Loucy (cell line): Measurements from ENCODE around the gene GFPT2.

Experiments used
- H2AFZ ChIP-seq: fragments of 200-600 bp; sonication (generic); 2 replicates; pipeline ENCODE4 v1.6.0; 2016; ENCODE audit warnings: antibody characterized with exemption, mild to moderate bottlenecking, low read length, moderate library complexity
- H3F3A ChIP-seq: fragments of 200-600 bp; 2 replicates; pipeline ENCODE4 v1.6.0; 2016; ENCODE audit warnings: antibody characterized with exemption, low read depth, mild to moderate bottlenecking
- H3K27me3 ChIP-seq: fragments of 200-600 bp; sonication (generic); 2 replicates; pipeline ENCODE4 v1.6.1; 2014; ENCODE audit warnings: low read length, mild to moderate bottlenecking; ENCODE audit not compliant: insufficient read depth, poor library complexity, severe bottlenecking
- H3K36me3 ChIP-seq: fragments of 200-600 bp; sonication (generic); 2 replicates; pipeline ENCODE4 v1.6.1; 2016; ENCODE audit warnings: low read length; ENCODE audit not compliant: insufficient read depth
- H3K4me1 ChIP-seq: fragments of 200-600 bp; sonication (generic); 2 replicates; pipeline ENCODE4 v1.5.1; 2014; ENCODE audit warnings: low read length, mild to moderate bottlenecking; ENCODE audit not compliant: insufficient read depth, poor library complexity, severe bottlenecking
- H3K4me2 ChIP-seq: fragments of 200-600 bp; sonication (generic); 2 replicates; pipeline ENCODE4 v1.6.0; 2014; ENCODE audit warnings: antibody characterized with exemption, low read length, low read depth, mild to moderate bottlenecking; ENCODE audit not compliant: poor library complexity, severe bottlenecking
- H3K4me3 ChIP-seq: fragments of 200-600 bp; sonication (generic); 2 replicates; pipeline ENCODE4 v1.5.1; 2014; ENCODE audit warnings: low read length, mild to moderate bottlenecking, mixed read lengths; ENCODE audit not compliant: poor library complexity, severe bottlenecking
- H3K79me2 ChIP-seq: fragments of 200-600 bp; sonication (generic); 2 replicates; pipeline ENCODE4 v1.6.1; 2014; ENCODE audit warnings: low read length; ENCODE audit not compliant: insufficient read depth
- H3K9ac ChIP-seq: fragments of 200-600 bp; sonication (generic); 2 replicates; pipeline ENCODE4 v1.6.0; 2014; ENCODE audit warnings: mild to moderate bottlenecking, low read depth, low read length, moderate library complexity; ENCODE audit not compliant: poor library complexity, severe bottlenecking
- H3K9me2 ChIP-seq: fragments of 200-600 bp; sonication (generic); replicated peaks from 2 replicates; pipeline ENCODE4 v1.6.1; 2016; ENCODE audit warnings: low read depth, low read length, mixed read lengths
- H3K9me3 ChIP-seq: fragments of 200-600 bp; sonication (generic); 2 replicates; pipeline ENCODE4 v1.6.1; 2014; ENCODE audit warnings: mild to moderate bottlenecking, antibody characterized with exemption, low read length, low read depth; ENCODE audit not compliant: insufficient read depth
- H4K20me1 ChIP-seq: fragments of 200-600 bp; sonication (generic); 2 replicates; pipeline ENCODE4 v1.6.0; 2014; ENCODE audit warnings: antibody characterized with exemption, low read length, mild to moderate bottlenecking; ENCODE audit not compliant: insufficient read depth, poor library complexity, severe bottlenecking
- EZH2phosphoT487 ChIP-seq: fragments of 200-600 bp; IDR thresholded peaks from 2 replicates; pipeline ENCODE4 v1.6.1; 2018; ENCODE audit warnings: antibody characterized with exemption, mild to moderate bottlenecking, moderate library complexity, borderline replicate concordance
- TF ChIP-seq, protein P1 (sequence below): fragments of 200-600 bp; sonication (generic); conservative IDR thresholded peaks from 2 replicates; pipeline ENCODE4 v1.5.1; 2014; ENCODE audit warnings: mild to moderate bottlenecking, antibody characterized with exemption, low read length

Gene GFPT2

DNA sequence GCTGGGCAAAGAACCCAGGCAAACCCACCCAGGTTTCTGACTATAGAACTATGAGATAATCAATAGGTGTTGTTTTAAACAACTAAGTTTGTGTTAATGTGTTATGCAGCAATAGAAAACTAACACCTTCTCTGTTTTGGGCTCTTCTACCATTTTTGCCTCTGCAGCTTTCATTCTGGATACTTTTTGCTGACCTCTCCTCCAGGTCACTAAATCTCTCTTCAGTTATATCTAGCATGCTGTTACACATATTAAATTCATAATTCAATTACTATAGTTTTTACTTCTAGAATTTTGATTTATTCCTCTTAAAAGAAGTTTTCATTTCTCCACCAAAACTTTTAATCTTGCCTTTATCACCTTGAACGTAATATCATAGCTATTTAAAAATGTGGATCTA lies 78.4 kb downstream of the GFPT2 start:
- Histone ChIP-seq H3K4me1 (no peaks in the 10 kb centered on the region), H3K9me3 (no peaks in the 10 kb centered on the region), H3K36me3 (no peaks in the 10 kb centered on the region)

GRCh38 chr5:180271221-180271620 lies 81.9 kb downstream of the GFPT2 start:
- Histone ChIP-seq H3K4me2 (no peak overlapping the region), H3K36me3 (no peaks in the 10 kb centered on the region; the same call in 1 of the 2 replicates)
- no peak for TF ChIP-seq EZH2phosphoT487
- TF ChIP-seq, protein P1, sequence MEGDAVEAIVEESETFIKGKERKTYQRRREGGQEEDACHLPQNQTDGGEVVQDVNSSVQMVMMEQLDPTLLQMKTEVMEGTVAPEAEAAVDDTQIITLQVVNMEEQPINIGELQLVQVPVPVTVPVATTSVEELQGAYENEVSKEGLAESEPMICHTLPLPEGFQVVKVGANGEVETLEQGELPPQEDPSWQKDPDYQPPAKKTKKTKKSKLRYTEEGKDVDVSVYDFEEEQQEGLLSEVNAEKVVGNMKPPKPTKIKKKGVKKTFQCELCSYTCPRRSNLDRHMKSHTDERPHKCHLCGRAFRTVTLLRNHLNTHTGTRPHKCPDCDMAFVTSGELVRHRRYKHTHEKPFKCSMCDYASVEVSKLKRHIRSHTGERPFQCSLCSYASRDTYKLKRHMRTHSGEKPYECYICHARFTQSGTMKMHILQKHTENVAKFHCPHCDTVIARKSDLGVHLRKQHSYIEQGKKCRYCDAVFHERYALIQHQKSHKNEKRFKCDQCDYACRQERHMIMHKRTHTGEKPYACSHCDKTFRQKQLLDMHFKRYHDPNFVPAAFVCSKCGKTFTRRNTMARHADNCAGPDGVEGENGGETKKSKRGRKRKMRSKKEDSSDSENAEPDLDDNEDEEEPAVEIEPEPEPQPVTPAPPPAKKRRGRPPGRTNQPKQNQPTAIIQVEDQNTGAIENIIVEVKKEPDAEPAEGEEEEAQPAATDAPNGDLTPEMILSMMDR, result no peak

More for the DNA sequence above, 78.4 kb downstream of the GFPT2 start:
- no peaks in the 10 kb centered on the region for H3F3A ChIP-seq
- H2AFZ ChIP-seq, result no peak overlapping the region
- H3K79me2 ChIP-seq, result no peaks in the 10 kb centered on the region
- TF ChIP-seq, protein P1, result no peak
- TF ChIP-seq EZH2phosphoT487, result no peak
- no peak overlapping the region for H3K9ac ChIP-seq
- H4K20me1 ChIP-seq, result no peaks in the 10 kb centered on the region
- H3K27me3 ChIP-seq, result no peaks in the 10 kb centered on the region
- no peak overlapping the region for H3K4me3 ChIP-seq
- no peak overlapping the region for H3K4me2 ChIP-seq
- H3K9me2 ChIP-seq, result no peaks in the 10 kb centered on the region

GRCh38 chr5:180259260-180259611 lies 93.9 kb downstream of the GFPT2 start:
- Histone ChIP-seq H4K20me1 (no peaks in the 10 kb centered on the region), H3K36me3 (peaks cover 19% of the 10 kb centered on the region; the same call in 1 of the 2 replicates), H3K4me1 (no peaks in the 10 kb centered on the region), H3K4me2 (no peak overlapping the region), H3K9ac (no peak overlapping the region), H3K27me3 (no peaks in the 10 kb centered on the region), H3K79me2 (no peaks in the 10 kb centered on the region), H3F3A (no peaks in the 10 kb centered on the region), H2AFZ (no peak overlapping the region), H3K9me2 (no peaks in the 10 kb centered on the region), H3K9me3 (peaks cover 4% of the 10 kb centered on the region; the same call in 1 of the 2 replicates), H3K4me3 (no peak overlapping the region)
- no peak for TF ChIP-seq EZH2phosphoT487
- TF ChIP-seq, protein P1, result no peak

More at GRCh38 chr5:180271221-180271620, 81.9 kb downstream of the GFPT2 start:
- no peaks in the 10 kb centered on the region for H3F3A ChIP-seq
- H3K9me3 ChIP-seq, result no peaks in the 10 kb centered on the region
- H3K27me3 ChIP-seq, result no peaks in the 10 kb centered on the region
- no peaks in the 10 kb centered on the region for H3K79me2 ChIP-seq
- H2AFZ ChIP-seq, result no peak overlapping the region
- no peaks in the 10 kb centered on the region for H4K20me1 ChIP-seq
- H3K9ac ChIP-seq, result no peak overlapping the region
- H3K9me2 ChIP-seq, result no peaks in the 10 kb centered on the region
- no peaks in the 10 kb centered on the region for H3K4me1 ChIP-seq
- H3K4me3 ChIP-seq, result no peak overlapping the region
